HG02938 (cell line): ENCODE results near the gene GPR161.

ENCODE experiments used
- ATAC-seq: cut with Tn5 transposase; IDR thresholded peaks from one replicate; pipeline ENCODE4 v1.9.1; 2021; ENCODE audit warnings: mild to moderate bottlenecking, moderate library complexity; ENCODE audit not compliant: unreplicated experiment

GPR161 gene

DNA sequence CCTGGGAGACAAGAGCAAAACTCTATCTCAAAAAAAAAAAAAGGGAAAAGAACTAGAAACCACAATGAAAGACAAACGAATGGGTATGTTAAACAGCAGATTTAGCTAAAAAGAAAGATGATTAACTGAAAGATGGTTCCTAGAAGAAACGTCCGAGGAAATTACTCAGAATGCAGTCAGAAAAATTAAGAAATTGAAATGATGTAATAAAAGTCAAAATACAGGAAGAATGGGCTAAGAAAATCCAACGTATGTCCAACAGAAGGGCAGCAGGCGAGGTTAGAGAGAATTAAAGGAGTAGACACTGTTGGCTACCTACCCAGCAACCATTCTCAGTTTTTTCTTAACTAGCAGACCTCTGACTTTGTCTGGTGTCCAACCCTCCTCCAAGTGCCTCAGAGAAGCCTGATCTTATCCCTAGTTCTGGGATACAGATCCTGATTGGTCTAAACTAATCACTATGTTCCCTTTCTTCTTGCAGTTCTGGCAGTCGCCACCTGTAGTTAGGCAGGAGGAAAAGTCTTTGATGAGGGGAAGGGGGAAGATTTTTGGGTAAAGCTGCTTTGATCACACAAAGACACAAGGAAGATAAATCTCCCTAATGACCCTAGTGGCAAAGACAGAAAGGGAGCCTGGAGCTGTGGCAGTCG, 25.7 kb downstream of the GPR161 start:
- no peak for ATAC-seq

DNA sequence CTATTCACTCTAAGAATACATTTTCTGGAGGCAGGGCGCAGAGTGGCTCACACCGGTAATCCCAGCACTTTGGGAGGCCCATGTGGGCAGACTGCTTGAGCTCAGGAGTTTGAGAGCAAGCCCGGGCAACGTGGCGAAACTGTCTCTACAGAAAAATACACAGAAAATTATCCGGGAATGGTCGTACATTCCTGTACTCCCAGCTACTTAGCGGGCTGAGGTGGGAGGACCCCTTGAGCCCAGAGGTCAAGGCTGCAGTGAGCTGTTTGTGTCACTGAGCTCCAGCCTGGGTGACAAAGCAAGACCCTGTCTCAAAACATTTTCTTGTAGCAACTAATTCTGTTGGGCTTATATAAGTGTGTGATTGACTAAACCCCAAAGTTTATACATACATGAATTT, 30.5 kb downstream of the GPR161 start:
- ATAC-seq, result no peak

DNA sequence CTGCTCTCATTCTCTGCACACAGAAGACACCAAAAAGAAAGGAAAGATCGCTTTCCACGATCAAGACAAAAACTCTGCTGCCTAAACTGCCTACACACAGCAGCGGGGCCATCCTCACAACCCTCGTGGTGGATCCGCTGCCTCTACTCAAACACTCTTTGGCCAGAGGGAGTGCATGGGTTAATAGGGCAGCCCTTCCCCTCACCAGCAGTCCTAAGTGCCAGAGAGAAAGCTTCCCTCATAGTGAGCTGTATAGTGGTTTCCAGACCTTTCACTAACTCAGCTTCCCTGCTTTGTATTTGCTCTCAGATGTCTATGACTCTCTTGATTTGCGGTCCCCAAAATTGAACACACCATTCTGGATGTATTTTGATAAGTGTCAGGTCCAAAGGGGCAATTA, 30.9 kb downstream of the GPR161 start:
- no peak for ATAC-seq

DNA sequence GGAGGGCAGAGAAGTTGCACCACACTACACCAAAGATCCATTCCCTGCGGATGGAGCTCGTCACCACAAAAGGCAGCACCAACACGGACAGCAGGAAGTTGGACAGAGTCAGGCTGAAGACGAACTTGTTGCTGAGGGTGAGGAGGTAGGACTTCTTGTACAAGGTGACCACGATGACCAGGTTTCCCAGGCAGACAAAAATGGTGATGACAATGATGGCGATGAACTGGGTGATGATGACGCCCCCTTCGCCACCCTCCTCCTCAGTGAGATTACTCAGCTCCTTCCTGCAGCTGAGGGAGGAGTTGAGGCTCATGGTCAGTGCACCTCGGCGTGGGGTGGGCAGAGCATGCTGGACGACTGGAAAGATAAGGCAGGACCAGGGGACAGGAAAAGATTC, 32.2 kb downstream of the GPR161 start:
- ATAC-seq, result no peak

DNA sequence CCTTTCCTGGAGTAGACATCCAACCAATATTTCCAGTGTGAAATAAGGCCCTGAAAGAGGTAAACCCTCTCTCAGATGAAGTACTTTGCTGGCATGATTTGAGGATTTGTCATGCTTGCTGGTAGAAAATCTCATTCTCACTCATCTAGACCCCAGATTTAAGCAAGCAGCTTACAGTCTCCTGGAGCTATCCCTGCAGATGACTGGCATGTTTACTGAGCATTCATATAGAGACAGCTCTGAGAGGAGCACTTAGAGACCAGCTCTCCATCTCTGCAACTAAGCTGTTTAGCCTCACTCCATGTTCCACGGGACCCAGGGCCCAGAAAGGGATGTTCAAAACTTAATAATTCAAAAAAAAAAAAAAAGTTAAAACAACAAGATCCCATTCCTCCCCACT, 34.2 kb downstream of the GPR161 start:
- ATAC-seq, result no peak

DNA sequence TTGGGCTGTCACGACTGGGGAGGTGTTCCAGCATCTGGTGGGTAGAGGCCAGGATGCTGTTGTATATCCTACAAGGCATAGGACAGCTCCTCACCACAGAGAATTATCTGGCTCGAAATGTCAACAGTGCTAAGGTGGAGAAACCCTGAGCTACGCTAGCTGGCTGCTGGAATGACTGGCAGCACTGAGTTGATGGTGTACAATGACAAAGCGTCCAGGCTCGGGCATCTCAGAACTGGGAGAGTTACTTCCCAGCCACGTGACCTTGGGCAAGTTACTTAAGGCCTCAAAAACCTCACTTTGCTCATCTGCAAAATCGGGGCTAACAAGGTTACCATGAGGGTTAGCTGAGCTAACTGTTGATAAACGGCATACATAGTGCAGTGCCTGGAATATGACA, 35.4 kb downstream of the GPR161 start:
- ATAC-seq, result no peak

DNA sequence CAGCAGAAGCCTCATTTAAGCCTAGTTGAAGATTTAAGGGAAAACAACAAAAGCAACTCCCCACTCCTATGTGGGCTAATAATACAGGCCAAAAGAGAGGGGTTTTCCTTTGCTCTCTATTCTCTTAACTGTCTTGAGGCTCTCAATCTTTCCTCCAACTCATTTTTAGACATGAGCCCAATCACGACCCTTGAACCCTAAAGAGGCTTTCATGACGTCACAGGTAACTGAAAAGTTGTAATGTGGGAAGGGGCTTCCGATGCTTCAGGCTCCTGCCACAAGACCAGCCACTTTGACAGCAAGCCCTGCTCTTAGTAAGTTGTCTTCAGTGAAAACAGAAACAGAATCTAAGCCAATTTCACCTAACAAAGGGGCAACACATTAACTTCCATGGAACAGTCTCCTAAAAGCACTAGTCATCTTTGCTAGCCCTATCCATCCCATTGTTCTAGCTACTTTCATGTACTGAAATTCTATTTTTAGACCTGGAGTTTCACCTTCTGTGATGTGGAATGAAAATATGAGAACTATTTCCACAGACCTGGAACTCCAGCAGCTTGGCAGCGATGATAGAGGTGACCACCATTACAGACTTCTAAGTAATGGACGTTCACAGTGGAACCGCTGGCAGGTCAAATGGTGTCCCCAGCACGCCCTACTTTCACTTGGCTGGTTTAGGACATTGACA, 36.3 kb downstream of the GPR161 start:
- no peak for ATAC-seq

DNA sequence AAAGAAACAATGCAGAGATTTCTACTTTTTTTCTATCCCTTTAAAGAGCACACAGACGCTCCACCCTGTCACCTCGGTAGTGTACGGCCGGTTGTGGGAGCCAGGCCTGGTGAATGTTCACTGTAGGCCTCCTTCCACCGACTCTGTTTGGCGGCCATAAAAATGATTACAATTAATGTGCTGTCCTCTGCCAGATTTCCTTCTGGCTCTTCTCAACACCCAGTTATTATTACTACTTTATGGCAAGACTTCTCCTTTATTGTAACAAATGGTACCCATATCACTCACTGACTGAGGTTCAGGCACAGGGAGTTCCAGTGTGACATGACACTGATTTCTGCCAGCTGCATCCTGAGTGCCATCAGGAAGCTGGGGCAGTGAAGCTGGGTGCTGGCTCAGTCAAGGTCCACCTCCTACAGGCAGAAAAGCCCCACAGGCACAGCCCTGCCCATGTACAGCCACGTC, 37.4 kb downstream of the GPR161 start:
- ATAC-seq, result no peak

DNA sequence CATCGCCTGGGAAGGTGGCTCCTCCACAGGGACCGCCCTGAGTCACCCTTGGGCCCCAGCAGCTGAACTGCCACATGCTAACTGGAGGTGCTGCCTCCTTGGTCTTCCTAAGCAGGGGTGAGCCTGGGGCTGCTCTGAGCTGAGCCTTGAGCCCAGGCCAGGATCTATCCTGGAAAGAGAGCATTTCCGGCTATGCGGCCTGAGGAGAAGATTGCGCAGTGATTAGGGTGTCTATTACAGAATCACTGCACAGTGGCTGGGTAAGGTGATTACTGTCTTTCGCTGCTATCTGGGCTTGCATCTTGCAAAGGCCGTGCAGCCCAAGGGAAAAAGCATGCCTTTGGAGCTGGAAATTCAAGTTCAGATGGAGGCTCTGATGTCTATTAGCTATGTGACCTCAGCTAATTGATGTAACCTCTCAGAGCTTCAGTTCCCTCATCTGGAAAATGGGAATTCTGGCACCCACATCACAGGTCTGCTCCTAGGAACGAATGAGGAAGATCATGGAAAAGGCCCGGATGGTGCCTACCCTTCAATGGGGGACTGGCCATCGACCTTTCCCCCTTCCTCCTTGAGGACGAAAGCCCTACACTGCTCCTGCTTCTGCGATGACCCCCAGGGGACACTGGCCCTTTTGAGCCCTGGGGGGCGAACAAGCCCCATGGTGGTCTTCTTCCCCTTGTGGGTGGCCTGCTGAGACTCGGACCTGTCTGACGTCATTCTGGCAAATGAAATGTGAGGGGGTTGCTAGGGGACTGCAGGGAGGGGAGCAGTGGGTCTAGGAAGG, 38.0 kb downstream of the GPR161 start:
- ATAC-seq, result no peak

DNA sequence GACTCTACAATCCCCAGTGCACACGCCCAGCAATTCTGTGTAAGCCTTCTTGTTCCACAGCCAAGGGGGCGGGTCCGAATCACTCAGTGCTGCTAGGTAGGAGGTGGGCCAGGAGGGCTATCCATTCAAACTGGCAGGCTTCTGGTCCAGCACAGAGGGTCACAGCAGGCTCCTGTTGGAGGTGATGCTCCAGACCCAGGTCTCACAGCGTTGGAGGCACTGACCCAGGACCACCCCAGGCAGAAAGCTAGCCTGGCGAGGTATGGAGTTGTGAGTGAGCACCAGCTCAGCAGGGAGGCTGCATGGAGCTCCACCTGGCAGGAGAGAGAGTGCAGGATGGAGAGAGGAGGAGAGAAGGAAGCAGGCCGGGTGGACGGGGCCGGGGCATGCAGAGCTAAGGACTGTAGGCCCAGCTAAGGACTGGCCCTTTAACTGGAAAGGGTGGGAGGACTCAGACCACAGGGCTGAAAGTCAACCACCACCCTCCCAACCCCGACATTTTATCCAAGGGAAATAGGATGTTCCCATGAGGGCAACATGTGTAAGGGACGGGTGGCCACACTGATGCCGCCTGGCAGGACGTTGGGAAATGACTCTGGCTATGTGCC, 38.7 kb downstream of the GPR161 start:
- ATAC-seq, result no peak

DNA sequence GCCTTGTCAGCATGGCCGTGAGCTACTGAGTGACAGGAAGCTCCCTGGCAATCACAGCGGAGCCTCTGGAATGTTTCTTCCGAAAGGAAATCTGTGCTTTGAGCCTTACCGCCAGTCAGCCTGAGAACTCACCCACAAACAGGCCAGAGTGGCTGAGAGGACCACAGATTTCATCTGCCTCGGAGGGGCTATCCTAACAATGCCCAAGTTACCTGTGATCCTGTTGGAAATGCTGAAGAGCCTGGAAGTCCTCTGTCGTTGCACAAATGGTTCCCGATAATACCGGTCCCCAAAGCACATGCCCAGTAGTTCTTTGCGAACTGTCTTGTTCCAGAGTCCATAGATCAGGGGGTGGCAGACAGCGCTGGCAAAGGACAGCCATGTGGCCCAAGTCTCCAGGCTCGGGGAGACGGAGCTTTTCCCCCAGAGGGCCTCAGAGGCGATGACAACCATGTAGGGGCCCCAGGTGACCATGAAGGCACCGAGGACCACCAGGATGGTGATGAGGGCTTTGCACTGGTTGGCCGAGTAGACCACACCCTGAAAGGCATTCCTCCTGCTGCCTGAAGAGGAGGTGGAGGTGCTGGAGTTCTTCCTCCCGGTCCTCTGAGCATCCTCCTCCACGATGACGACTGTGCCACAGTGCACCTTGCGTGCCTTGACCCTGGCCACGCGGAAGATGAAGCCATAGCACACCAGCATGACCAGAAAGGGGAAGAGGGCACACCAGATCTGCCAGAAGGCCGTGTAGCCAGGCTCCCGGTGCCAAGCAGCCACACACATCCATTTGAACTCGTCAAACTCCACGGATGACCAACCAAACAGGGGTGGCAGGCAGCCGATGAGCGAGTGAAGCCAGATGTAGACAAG, 40.2 kb downstream of the GPR161 start:
- ATAC-seq, result no peak

DNA sequence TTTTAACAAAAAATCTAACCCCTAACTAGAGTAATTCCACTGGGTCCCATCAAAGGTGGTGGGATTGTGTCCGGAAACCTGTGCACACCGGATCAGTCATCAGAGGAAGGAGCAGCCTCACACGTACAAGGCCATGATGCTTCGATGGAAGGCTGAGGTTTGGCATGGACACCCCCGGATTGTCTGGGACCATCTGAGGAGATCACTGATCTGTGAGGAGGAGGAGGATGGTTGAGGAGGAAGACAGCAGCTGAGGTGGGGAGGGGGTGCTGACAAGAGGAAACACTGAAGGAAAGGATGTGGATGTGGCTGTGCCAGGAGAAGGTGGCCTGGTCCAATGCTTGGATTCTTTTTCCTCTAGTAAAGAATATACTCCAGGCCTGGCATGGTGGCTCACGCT, 41.3 kb downstream of the GPR161 start:
- no peak for ATAC-seq

DNA sequence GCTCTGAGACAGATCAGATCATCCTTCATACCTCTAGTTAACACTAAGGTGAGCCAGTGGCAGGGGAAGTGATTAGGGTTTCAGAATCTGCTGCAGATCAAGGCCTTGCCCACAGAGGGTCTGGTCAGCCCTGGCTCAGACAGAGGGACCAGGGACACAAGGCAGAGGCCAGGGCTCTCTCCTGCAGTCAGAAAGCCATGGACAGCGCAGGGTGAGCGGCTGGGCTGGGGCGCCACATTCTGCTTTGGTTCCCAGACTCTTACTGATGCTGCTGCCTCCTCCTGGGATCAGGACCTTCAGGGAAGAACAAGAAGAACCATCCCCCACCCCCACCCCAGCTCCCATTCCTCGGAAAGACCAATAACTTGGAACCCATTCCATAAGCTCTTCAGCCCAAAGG, 43.1 kb downstream of the GPR161 start:
- no peak for ATAC-seq

DNA sequence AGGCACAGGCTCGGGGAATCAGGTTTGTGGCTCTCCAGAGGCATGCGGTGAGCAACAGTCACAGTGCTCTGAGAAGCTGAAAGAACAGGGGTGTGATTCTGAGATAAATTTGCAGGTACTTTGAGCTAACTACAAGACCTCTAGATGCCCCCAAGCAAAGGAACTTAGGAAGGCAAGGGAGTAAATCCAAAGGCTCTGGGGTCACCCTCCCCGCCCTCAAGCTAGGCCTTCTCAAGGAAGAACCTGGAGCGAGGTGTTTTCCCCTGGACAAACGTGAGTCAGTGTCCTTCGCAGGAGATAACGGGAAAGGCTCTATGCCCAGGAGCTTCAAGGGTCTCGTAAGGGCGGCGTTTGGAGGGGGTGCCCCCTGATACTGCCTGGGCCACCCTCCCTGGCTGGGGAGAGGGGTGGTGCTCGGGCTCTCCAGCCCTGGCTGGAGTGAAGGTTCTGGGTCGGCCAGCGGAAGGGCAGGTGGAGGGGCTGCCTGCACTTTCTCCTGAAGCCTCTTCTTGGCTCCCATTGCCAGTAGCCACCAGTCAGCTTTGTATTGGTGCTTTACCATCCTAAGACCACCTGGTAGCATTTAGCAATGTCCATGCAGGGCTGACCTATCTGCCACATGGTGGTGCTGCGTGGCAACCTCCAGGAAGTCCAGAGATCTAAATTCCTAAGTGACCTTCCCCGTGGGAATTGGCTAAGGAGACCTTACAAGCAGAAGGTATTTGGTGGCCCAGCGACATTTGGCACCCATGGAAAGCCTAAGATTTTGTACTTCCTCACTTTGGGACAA, 44.0 kb downstream of the GPR161 start:
- ATAC-seq, result no peak

DNA sequence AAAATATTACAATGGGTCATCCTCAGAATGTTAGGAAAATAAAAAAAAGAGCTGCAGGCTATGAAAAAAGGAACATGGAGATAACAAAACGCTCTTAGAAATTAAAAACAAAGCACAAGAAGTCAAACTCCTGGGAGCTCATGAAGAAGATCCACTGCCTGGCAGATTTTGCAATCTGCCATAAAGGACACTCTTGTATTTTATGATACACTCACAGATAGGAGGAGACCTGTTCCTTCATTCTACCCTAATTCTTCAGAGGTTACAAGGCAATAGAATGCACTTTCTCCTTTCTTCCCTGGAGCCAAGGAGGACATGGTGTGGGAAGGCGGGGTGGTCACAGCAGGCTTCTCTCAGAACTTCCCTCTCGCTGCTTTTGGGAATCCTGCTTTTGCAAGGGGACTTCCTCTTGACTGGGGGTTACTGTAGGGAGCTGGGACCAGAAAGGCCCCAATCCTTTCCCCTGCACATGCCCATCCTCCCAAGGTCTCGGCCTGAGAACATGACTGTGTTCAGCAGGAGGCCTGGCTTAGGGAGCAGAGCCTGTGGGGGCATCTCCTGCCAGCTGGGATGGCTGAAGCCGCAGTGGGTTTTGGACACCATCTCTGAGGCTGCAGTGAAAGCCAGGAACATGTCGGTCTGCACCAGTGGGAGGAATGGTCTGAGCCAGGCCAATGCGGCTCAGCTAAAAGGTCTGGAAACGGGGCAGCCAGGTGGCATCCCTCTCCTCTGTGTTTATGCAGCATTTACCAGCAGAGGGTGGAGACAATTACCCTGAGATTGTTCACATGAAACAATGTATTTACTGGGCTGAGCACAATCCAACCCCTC, 44.8 kb downstream of the GPR161 start:
- ATAC-seq, result no peak

DNA sequence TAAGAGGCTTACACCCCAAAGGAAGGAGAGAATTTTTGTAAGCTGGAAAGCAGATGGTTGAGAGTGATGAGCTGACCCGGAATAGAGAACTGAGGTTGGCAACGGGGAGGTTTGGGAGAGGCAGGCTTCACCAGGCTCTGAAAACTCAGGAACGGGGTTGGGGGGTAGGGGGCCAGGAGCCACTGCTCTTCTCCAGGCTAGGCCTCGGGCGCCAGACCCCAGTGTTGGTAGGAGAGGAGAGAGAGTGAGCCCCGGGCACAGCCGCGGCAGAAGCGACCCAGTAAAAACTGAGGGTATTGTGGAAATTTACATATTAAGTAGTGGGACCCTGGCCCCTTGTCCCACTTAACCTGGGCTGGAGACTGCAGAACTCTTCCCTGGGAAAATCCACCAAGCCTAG, 45.7 kb downstream of the GPR161 start:
- no peak for ATAC-seq

DNA sequence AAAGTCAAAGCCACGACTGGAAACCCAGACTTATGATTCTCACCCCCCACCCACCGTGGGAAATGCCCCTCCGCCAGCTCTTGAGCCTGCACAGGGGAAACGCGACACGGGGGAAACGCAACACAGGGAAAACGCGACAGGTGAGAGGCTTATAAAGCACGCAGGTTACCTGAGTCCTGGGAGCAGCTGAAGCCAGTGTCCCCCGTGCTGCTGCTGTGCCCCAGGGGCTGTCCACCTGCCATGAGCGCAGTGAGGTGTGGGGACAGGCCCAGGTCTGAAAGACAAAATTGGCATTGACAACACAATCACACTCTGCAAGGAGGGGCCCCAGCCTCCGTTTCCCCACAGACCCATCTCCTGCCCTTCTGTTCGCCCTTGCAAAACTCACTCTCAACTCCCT, 46.3 kb downstream of the GPR161 start:
- no peak for ATAC-seq

DNA sequence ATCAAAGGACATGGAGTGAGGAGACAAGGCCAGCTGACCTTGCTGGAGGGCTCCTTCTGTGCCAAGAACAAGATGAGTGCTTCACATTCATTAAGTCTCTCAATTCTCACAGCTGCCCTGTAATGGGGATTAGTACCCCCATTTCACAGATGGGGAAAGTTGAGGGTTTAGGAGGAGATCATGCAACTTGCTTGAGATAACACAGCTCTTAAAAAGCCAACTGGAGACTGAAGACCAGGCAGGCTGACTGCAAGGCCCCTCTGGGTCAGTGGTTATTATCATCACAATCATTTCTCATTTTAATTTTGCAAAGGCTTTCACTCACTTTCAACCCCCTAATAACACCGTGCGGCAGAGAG, 46.8 kb downstream of the GPR161 start:
- no peak for ATAC-seq

DNA sequence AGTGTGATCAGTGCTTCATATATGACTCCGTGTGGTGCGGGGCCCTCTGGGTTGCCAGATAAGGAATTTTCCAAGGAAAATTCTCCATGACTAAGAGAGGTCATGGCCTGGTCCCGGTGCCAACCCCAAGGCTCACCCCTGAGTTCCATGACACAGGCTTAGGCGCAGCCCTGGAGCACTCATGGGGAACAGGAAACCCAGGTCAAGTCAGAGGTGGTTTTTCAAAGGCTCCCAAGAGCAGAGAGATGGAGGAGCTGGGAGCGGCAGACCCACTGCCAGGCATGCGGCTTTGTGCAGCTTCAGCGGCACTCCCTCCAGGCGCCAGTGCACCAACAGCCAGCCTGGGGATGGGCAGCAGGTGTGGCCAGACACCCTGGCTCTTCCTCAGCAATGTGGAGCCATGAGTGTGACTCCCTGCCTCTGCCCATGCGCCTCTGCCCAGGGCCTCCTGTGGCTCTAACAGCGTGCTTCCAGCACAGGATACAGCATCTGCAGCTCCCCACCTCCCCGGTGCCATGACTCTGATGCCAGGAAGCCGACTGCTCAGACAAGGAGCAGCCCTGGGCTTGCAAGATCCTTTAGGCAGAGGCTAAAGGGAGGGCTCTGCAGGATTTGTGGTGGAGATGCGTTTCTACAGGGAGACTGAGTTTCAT, 47.3 kb downstream of the GPR161 start:
- no peak for ATAC-seq
